Measurements from ENCODE around the gene RFNG. TPM values are rescaled to one million over a fixed set of nuclear protein-coding genes. Genes with fewer than 3 reads are reported as not detected.
A peak's percentile ranks its signal among the peaks of the same experiment; 100 is the strongest.

Gene RFNG
- 10 to 100 TPM; 18.2 to 23.1 TPM for total RNA-seq

GRCh38 chr17:82051776-82052637, at the start of gene RFNG, which contains the start of gene GPS1:
RFNG (minus strand) TSS chr17:82051811; CDS start chr17:82051766, 45 bp downstream.
GPS1 (plus strand) TSS chr17:82051898; CDS start chr17:82051932, 34 bp downstream.
- Mint-ChIP-seq H3K9me3 (no peaks in the 10 kb centered on the region), H3K4me1 (ENCODE audit: low read depth in 2 of 2) (peaks cover 3 to 9% of the 10 kb centered on the region in 2 donors), H3K36me3 (no peaks in the 10 kb centered on the region), H3K27me3 (no peaks in the 10 kb centered on the region), H3K4me3 (peak within 1 kb of the TSS; percentile 81), H3K27ac (peak within 1 kb of the TSS; percentile 33 to 82)
- peak; percentile 85 to 89 for ATAC-seq
- peak; percentile 85 for DNase-seq (ENCODE audit: low spot score)

- Mint-ChIP-seq H3K4me1 (ENCODE audit: low read depth in 2 of 2) (peaks cover 5 to 6% of the 10 kb centered on the region in 2 donors), H3K4me3 (no peak overlapping the region), H3K36me3 (no peaks in the 10 kb centered on the region), H3K27ac (no peak overlapping the region), H3K9me3 (no peaks in the 10 kb centered on the region), H3K27me3 (no peaks in the 10 kb centered on the region)
- DNase-seq (ENCODE audit: low spot score) (no peak), ATAC-seq (no peak)
These were observed 49.7 kb upstream of the RFNG start for GRCh38 chr17:82101301-82101715.

- no peak for DNase-seq (ENCODE audit: low spot score)
- Mint-ChIP-seq H3K9me3 (no peaks in the 10 kb centered on the region), H3K27me3 (no peaks in the 10 kb centered on the region), H3K36me3 (no peaks in the 10 kb centered on the region), H3K4me1 (ENCODE audit: low read depth in 2 of 2) (peaks cover 0 to 2% of the 10 kb centered on the region in 2 donors), H3K27ac (no peak overlapping the region), H3K4me3 (no peak overlapping the region)
- no peak for ATAC-seq
These were observed 49.1 kb upstream of the RFNG start for GRCh38 chr17:82100502-82101298.

GRCh38 chr17:82098939-82099763, 47.5 kb upstream of the RFNG start:
- Mint-ChIP-seq H3K4me1 (ENCODE audit: low read depth in 2 of 2) (peaks cover 0 to 2% of the 10 kb centered on the region in 2 donors), H3K27ac (peak overlapping the region; percentile 53 to 72), H3K36me3 (no peaks in the 10 kb centered on the region), H3K27me3 (no peaks in the 10 kb centered on the region), H3K9me3 (no peaks in the 10 kb centered on the region), H3K4me3 (peak overlapping the region; percentile 65)
- peak in 1 of 2 donors; percentile 2 for ATAC-seq
- peak; percentile 64 for DNase-seq (ENCODE audit: low spot score)

GRCh38 chr17:82098169-82098938, 46.7 kb upstream of the RFNG start, which contains the start of gene FASN:
FASN (minus strand) TSS chr17:82098236; CDS start chr17:82096445, 1,791 bp downstream.
- DNase-seq (ENCODE audit: low spot score) (peak; percentile 97), ATAC-seq (peak; percentile 88 to 92)
- Mint-ChIP-seq H3K4me3 (peak within 1 kb of the TSS; percentile 44), H3K9me3 (no peaks in the 10 kb centered on the region), H3K4me1 (ENCODE audit: low read depth in 2 of 2) (peaks cover 0 to 3% of the 10 kb centered on the region in 2 donors), H3K27ac (peak within 1 kb of the TSS in 1 of 2 donors; percentile 72), H3K36me3 (no peaks in the 10 kb centered on the region), H3K27me3 (no peaks in the 10 kb centered on the region)

- Mint-ChIP-seq H3K36me3 (no peaks in the 10 kb centered on the region), H3K4me1 (ENCODE audit: low read depth in 2 of 2) (peaks cover 0 to 4% of the 10 kb centered on the region in 2 donors), H3K27me3 (no peaks in the 10 kb centered on the region), H3K4me3 (peak overlapping the region; percentile 44), H3K9me3 (no peaks in the 10 kb centered on the region), H3K27ac (no peak overlapping the region)
- ATAC-seq (no peak), DNase-seq (ENCODE audit: low spot score) (peak; percentile 71)
These were observed 46.2 kb upstream of the RFNG start for GRCh38 chr17:82097919-82098168.

- ATAC-seq = peak in 1 of 2 donors; percentile 0
- peak overlapping the region; percentile 44 for H3K4me3 Mint-ChIP-seq
- DNase-seq (ENCODE audit: low spot score) = peak; percentile 64
- no peaks in the 10 kb centered on the region for H3K9me3 Mint-ChIP-seq
- no peaks in the 10 kb centered on the region for H3K36me3 Mint-ChIP-seq
- H3K4me1 Mint-ChIP-seq (ENCODE audit: low read depth in 2 of 2) = peaks cover 0 to 4% of the 10 kb centered on the region in 2 donors
- H3K27me3 Mint-ChIP-seq = no peaks in the 10 kb centered on the region
- no peak overlapping the region for H3K27ac Mint-ChIP-seq
These were observed 45.7 kb upstream of the RFNG start for GRCh38 chr17:82097184-82097918.

GRCh38 chr17:82096709-82097183, 45.1 kb upstream of the RFNG start:
- ATAC-seq (no peak), DNase-seq (ENCODE audit: low spot score) (no peak)
- H3K36me3 Mint-ChIP-seq = no peaks in the 10 kb centered on the region
- no peak overlapping the region for H3K27ac Mint-ChIP-seq
- peaks cover 0 to 4% of the 10 kb centered on the region in 2 donors for H3K4me1 Mint-ChIP-seq (ENCODE audit: low read depth in 2 of 2)
- H3K27me3 Mint-ChIP-seq = no peaks in the 10 kb centered on the region
- H3K9me3 Mint-ChIP-seq = no peaks in the 10 kb centered on the region
- peak overlapping the region; percentile 39 for H3K4me3 Mint-ChIP-seq

GRCh38 chr17:82095777-82096708, 44.4 kb upstream of the RFNG start:
- DNase-seq (ENCODE audit: low spot score) (no peak), ATAC-seq (no peak)
- Mint-ChIP-seq H3K27ac (no peak overlapping the region), H3K27me3 (no peaks in the 10 kb centered on the region), H3K9me3 (no peaks in the 10 kb centered on the region), H3K4me3 (peak overlapping the region; percentile 39), H3K4me1 (ENCODE audit: low read depth in 2 of 2) (peaks cover 0 to 4% of the 10 kb centered on the region in 2 donors), H3K36me3 (no peaks in the 10 kb centered on the region)

GRCh38 chr17:82094931-82095776, 43.5 kb upstream of the RFNG start:
- H3K4me1 Mint-ChIP-seq (ENCODE audit: low read depth in 2 of 2) = peaks cover 0 to 4% of the 10 kb centered on the region in 2 donors
- DNase-seq (ENCODE audit: low spot score) = no peak
- H3K9me3 Mint-ChIP-seq = no peaks in the 10 kb centered on the region
- H3K27ac Mint-ChIP-seq = no peak overlapping the region
- ATAC-seq = no peak
- no peak overlapping the region for H3K4me3 Mint-ChIP-seq
- no peaks in the 10 kb centered on the region for H3K27me3 Mint-ChIP-seq
- H3K36me3 Mint-ChIP-seq = no peaks in the 10 kb centered on the region
